Heart right ventricle (tissue), 16 donors: ENCODE measurements around the gene AHNAK. TPM values are rescaled to one million over a fixed set of nuclear protein-coding genes. Genes with fewer than 3 reads are reported as not detected.

Experiments used
- ATAC-seq, 8 donors: fragments of 200-7000 bp; cut with Tn5 transposase; one replicate each; pipeline ENCODE4 v1.9.1; 2020; ENCODE audit warnings: mild to moderate bottlenecking in 8 of 8, moderate library complexity in 8 of 8, moderate number of reproducible peaks in 1 of 8
- DNase-seq, 2 donors: peaks; one replicate each; pipeline ENCODE4 v3.0.0-alpha.2; 2020
- H3K27ac ChIP-seq, 10 donors: fragments of 200-600 bp; sonication (generic) in 2 of 10; one replicate each; pipeline versions ENCODE4 v1.5.0 to v1.8.0; 2020 to 2022; ENCODE audit warnings: mild to moderate bottlenecking in 3 of 10
- H3K27me3 ChIP-seq, 7 donors: fragments of 200-600 bp; one replicate each; pipeline ENCODE4 v1.8.0; 2021 to 2022; ENCODE audit warnings: mild to moderate bottlenecking in 2 of 7
- H3K36me3 ChIP-seq, 9 donors: fragments of 200-600 bp; sonication (generic) in 1 of 9; one replicate each; pipeline versions ENCODE4 v1.5.0 to v1.8.0; 2020 to 2022; ENCODE audit warnings: mild to moderate bottlenecking in 2 of 9
- H3K4me1 ChIP-seq, 9 donors: fragments of 200-600 bp; sonication (generic) in 1 of 9; one replicate each; pipeline versions ENCODE4 v1.5.0 to v1.8.0; 2020 to 2022; ENCODE audit warnings: mild to moderate bottlenecking in 4 of 9
- H3K4me3 ChIP-seq, 10 donors: fragments of 200-600 bp; sonication (generic) in 2 of 10; one replicate each; pipeline versions ENCODE4 v1.5.0 to v1.8.0; 2020 to 2022; ENCODE audit warnings: mild to moderate bottlenecking in 7 of 10, moderate library complexity in 2 of 10
- H3K9me3 ChIP-seq, 11 donors: fragments of 200-600 bp in 10 of 11; sonication (generic) in 2 of 11; one replicate each; pipeline versions ENCODE4 v1.5.0 to v1.8.0; 2013 to 2022; ENCODE audit warnings: mild to moderate bottlenecking in 2 of 11, control low read depth in 1 of 11, moderate library complexity in 1 of 11
- WGBS, 2 donors: extraction: QIAGEN DNeasy Blood & Tissue Kit; methylation state at CpG; one replicate each; pipeline ENCODE4 v1.1.7; 2013; ENCODE audit warnings: inconsistent platforms in 1 of 2; 5-methylcytosine and 5-hydroxymethylcytosine counted together
- intact Hi-C, 10 donors: fragments of 100-400 bp; cut with DNase I; formaldehyde crosslinking; loops; one replicate each; pipeline versions ENCODE4 v1.11.1 to v1.14.2; 2022
- polyA plus RNA-seq, 2 donors: library from polyadenylated mRNA; stranded (reverse); fragments of 200-250 nt; gene quantifications; one replicate each; pipeline ENCODE4 v1.2.3, GENCODE V29; 2013
- total RNA-seq, 10 donors: library from RNA; stranded (reverse); fragmentation: NEBNext Ultra II Directional in 3 of 10; extraction: Animal tissue kit (Norgen Biotek cat#: 25700) in 3 of 10; gene quantifications; one replicate each; pipeline versions ENCODE4 v1.2.1 to v1.2.4, GENCODE V29; 2021 to 2023
- TF ChIP-seq, protein P1 (sequence below), 9 donors: fragments of 200-600 bp; sonication (generic) in 2 of 9; IDR thresholded peaks; one replicate each; pipeline versions ENCODE4 v1.5.0 to v1.8.0; 2021 to 2022; ENCODE audit warnings: antibody characterized with exemption in 9 of 9, mild to moderate bottlenecking in 5 of 9, moderate library complexity in 1 of 9
- donor health status: Arrhythmogenic right ventricular cardiomyopathy.
- donor health status: ischemic (EF 13 %, LVEDD 7.1; RV severe dilation, severe dysfunction).
- donor health status: healthy with polysubstance abuse.
- donor health status: DM: no; HTN: yes; CAD: no.
- donor health status: DM: no; HTN: no; CAD: no.
- donor health status: ischemic (EF 25% LVEDD 6.9; RV normal size, moderate dysfunction).
- donor health status: ischemic (EF 25% LVEDD 5.7; RV mildly dilated, moderate dysfunction).
- donor health status: healthy.
- donor health status: DM: yes; HTN: yes; CAD: no.
- donor health status: Ischemic cardiomyopathy.
- donor health status: ischemic (EF 35%, LVEDD 5.7; RV mildly dilated, moderate dysfunction).
- donor health status: nonischemic (EF 11% LVEDD 7.7; RV severe dilation, severe dysfunction).
- donor health status: DM: yes; HTN: yes; CAD: no.
- donor health status: PGD.
- donor health status: ischemic (EF 29% LVEDD 5.4; RV normal size, mild dysfunction).
- donor health status: nonischemic (EF 23%, LVEDD 6.1; RV moderate dilation, normal function).

Gene AHNAK
- total and polyA plus RNA-seq, 12 donors = 101 to 447 (median 366) TPM

DNA sequence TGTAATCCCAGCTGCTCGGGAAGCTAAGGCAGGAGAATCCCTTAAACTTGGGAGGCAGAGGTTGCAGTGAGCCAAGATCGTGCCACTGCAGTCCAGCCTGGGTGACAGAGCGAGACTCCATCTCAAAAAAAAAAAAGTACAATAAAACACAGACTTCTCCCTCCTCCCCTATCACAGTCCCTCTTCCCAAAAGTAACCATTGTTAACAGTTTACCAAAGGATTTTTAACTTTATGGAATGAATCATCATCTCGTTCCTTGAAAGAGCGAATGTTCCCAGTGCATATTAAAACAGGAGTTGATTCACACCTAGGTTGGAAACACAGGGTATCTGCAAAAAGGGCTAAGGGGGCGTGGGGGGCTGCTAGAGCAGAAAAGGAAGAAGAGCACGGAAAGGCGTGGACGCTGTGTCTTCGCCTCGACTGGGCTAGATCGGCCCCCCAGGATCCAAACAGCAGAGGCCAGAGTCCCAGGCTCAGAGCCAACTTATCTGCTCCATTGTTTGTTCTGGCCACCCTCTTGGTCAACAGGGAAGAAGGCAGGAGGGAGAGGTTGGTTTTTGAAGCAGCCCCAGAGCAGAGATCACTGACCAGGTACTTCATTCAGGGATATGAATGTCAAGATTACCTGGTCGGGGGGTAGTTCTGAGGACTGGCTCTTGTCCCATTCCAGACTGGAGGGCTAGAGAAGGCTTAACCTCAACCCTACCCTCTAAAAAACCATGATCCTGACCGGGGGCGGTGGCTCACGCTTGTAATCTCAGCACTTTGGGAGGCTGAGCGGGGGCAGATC, 2.1 kb upstream of the AHNAK start:
- H3K4me1 ChIP-seq = peaks cover 21 to 81% (median 66%) of the 10 kb centered on the region in 9 donors
- no peak for ATAC-seq
- peak in 1 of 2 donors; percentile 71 for DNase-seq

DNA sequence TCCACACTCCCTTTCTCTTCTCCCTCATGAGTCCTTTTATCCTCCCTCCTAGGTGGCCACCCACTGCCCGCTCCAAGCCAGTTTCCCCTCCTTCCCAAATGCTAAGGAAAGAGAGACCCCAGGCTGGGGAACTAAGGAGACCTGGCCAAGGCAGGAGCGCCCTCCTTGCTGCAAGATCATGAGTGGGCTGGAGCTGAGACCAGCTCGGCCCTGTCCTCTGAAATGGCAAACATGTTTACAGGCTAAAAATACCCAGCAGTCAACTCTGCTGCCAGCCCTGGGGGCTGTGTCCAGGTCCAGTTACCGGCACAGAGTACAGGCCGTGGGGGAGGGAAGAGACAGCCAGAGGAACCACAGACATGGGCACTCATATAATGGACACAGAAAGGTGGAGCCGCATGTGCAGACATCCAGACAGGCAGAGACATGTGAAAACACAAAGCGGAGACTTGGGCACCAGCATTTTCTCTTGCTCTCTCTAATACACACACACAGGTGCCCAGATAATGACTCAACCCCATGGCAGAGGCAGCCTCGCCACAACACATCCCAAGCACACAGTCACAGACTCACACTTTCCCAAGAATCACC, 1.2 kb upstream of the AHNAK start:
- TF ChIP-seq, protein P1, sequence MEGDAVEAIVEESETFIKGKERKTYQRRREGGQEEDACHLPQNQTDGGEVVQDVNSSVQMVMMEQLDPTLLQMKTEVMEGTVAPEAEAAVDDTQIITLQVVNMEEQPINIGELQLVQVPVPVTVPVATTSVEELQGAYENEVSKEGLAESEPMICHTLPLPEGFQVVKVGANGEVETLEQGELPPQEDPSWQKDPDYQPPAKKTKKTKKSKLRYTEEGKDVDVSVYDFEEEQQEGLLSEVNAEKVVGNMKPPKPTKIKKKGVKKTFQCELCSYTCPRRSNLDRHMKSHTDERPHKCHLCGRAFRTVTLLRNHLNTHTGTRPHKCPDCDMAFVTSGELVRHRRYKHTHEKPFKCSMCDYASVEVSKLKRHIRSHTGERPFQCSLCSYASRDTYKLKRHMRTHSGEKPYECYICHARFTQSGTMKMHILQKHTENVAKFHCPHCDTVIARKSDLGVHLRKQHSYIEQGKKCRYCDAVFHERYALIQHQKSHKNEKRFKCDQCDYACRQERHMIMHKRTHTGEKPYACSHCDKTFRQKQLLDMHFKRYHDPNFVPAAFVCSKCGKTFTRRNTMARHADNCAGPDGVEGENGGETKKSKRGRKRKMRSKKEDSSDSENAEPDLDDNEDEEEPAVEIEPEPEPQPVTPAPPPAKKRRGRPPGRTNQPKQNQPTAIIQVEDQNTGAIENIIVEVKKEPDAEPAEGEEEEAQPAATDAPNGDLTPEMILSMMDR (IDR thresholded peaks at IDR 0.05) = no peak
- peak; percentile 62 to 72 for DNase-seq
- peak in 6 of 8 donors; percentile 2 to 45 (median 20) for ATAC-seq

More for the DNA sequence above, 2.1 kb upstream of the AHNAK start:
- H3K36me3 ChIP-seq = no peaks in the 10 kb centered on the region
- TF ChIP-seq, protein P1 (IDR thresholded peaks at IDR 0.05) = no peak
- H3K9me3 ChIP-seq = no peaks in the 10 kb centered on the region
- intact Hi-C loops = loop anchor here in 3 of 10 donors (5.0 to 10.0 kb wide), 2 partner anchors 44 to 154 kb away; partner anchors contain the start of gene TUT1 (in 1 of the 3)
- peak overlapping the region in 1 of 10 donors; percentile 4 for H3K4me3 ChIP-seq
- 49 to 52% methylated on average over 17 of the region's 17 CpGs for WGBS, 2 donors
- H3K27ac ChIP-seq = peak overlapping the region in 9 of 10 donors; percentile 98 to 100 (median 99)
- peaks cover 0 to 6% (median 0%) of the 10 kb centered on the region in 7 donors for H3K27me3 ChIP-seq

GRCh38 chr11:62546929-62547625, 471 bp upstream of the AHNAK start:
- intact Hi-C loops = loop anchor here in 4 of 10 donors (1.0 to 10.0 kb wide), 4 partner anchors 39 to 152 kb away; partner anchors contain the start of gene TUT1 (in 2 of the 4)
- Histone ChIP-seq H3K36me3 (no peaks in the 10 kb centered on the region), H3K27ac (peak overlapping the region; percentile 98 to 100 (median 100)), H3K27me3 (peaks cover 0 to 6% (median 0%) of the 10 kb centered on the region in 7 donors), H3K4me3 (peak overlapping the region; percentile 72 to 100 (median 99)), H3K9me3 (no peaks in the 10 kb centered on the region), H3K4me1 (peaks cover 27 to 80% (median 66%) of the 10 kb centered on the region in 9 donors)
- ATAC-seq (peak in 1 of 8 donors; percentile 0), DNase-seq (peak in 1 of 2 donors; percentile 39)
- TF ChIP-seq, protein P1 (IDR thresholded peaks at IDR 0.05) = no peak
- WGBS, 2 donors = 2% methylated on average over 37 to 40 of the region's 40 CpGs

More for the DNA sequence above, 1.2 kb upstream of the AHNAK start:
- Histone ChIP-seq H3K4me1 (peaks cover 26 to 81% (median 66%) of the 10 kb centered on the region in 9 donors), H3K27me3 (peaks cover 0 to 6% (median 0%) of the 10 kb centered on the region in 7 donors), H3K27ac (peak overlapping the region; percentile 98 to 100 (median 100)), H3K9me3 (no peaks in the 10 kb centered on the region), H3K36me3 (no peaks in the 10 kb centered on the region), H3K4me3 (peak overlapping the region; percentile 72 to 100 (median 99))
- intact Hi-C loops = loop anchor here in 3 of 10 donors (5.0 to 10.0 kb wide), 2 partner anchors 45 to 153 kb away; partner anchors contain the start of gene TUT1 (in 1 of the 3)
- 28 to 39% methylated on average over 8 of the region's 8 CpGs for WGBS, 2 donors
